Activated T-cell treated with anti-CD3 and anti-CD28 coated beads for 4 hours (primary cell): ENCODE results near the gene CLBA1.
"Not testable (repeated sequence)": the region's sequence is repeated elsewhere in the genome, so short reads cannot be mapped to it uniquely, and the experiment has no call there.

Experiments
- DNase-seq: peaks from one replicate; pipeline ENCODE4 v3.0.0-alpha.2; 2020

Gene CLBA1

GRCh38 chr14:104947881-104948735 lies 37.5 kb upstream of the CLBA1 start:
- not testable (repeated sequence) for DNase-seq

- DNase-seq, result no peak
Measured at GRCh38 chr14:104948736-104949031, 36.9 kb upstream of the CLBA1 start.

GRCh38 chr14:104949406-104949955 lies 36.1 kb upstream of the CLBA1 start:
- DNase-seq, result not testable (repeated sequence)

GRCh38 chr14:104950021-104950420 lies 35.6 kb upstream of the CLBA1 start:
- no peak for DNase-seq

- not testable (repeated sequence) for DNase-seq
Measured at GRCh38 chr14:104950701-104951100, 34.9 kb upstream of the CLBA1 start.

- not testable (repeated sequence) for DNase-seq
Measured at GRCh38 chr14:104951863-104952657, 33.5 kb upstream of the CLBA1 start.

- no peak for DNase-seq
Measured at GRCh38 chr14:104953097-104953496, 32.5 kb upstream of the CLBA1 start.

GRCh38 chr14:104953896-104954656 lies 31.5 kb upstream of the CLBA1 start:
- no peak for DNase-seq

GRCh38 chr14:104954746-104955395 lies 30.7 kb upstream of the CLBA1 start:
- no peak for DNase-seq

- no peak for DNase-seq
Measured at GRCh38 chr14:104955396-104955770, 30.2 kb upstream of the CLBA1 start.

- DNase-seq, result no peak
Measured at GRCh38 chr14:104956290-104956890, 29.2 kb upstream of the CLBA1 start.

- no peak for DNase-seq
Measured at GRCh38 chr14:104957146-104958113, 28.2 kb upstream of the CLBA1 start.

GRCh38 chr14:104964546-104964945 lies 21.0 kb upstream of the CLBA1 start:
- no peak for DNase-seq

- no peak for DNase-seq
Measured at GRCh38 chr14:104965561-104966231, 19.9 kb upstream of the CLBA1 start.

- no peak for DNase-seq
Measured at GRCh38 chr14:104966261-104966865, 19.2 kb upstream of the CLBA1 start.

- DNase-seq, result no peak
Measured at GRCh38 chr14:104966981-104967385, 18.6 kb upstream of the CLBA1 start.

- no peak for DNase-seq
Measured at GRCh38 chr14:104967386-104968152, 18.0 kb upstream of the CLBA1 start.

GRCh38 chr14:104968153-104968527 lies 17.4 kb upstream of the CLBA1 start:
- no peak for DNase-seq
